ENCODE results near the gene IL37. TPM values are rescaled to one million over a fixed set of nuclear protein-coding genes. Genes with fewer than 3 reads are reported as not detected.

Gene IL37
- total and polyA plus RNA-seq, 10 donors = not detected

DNA sequence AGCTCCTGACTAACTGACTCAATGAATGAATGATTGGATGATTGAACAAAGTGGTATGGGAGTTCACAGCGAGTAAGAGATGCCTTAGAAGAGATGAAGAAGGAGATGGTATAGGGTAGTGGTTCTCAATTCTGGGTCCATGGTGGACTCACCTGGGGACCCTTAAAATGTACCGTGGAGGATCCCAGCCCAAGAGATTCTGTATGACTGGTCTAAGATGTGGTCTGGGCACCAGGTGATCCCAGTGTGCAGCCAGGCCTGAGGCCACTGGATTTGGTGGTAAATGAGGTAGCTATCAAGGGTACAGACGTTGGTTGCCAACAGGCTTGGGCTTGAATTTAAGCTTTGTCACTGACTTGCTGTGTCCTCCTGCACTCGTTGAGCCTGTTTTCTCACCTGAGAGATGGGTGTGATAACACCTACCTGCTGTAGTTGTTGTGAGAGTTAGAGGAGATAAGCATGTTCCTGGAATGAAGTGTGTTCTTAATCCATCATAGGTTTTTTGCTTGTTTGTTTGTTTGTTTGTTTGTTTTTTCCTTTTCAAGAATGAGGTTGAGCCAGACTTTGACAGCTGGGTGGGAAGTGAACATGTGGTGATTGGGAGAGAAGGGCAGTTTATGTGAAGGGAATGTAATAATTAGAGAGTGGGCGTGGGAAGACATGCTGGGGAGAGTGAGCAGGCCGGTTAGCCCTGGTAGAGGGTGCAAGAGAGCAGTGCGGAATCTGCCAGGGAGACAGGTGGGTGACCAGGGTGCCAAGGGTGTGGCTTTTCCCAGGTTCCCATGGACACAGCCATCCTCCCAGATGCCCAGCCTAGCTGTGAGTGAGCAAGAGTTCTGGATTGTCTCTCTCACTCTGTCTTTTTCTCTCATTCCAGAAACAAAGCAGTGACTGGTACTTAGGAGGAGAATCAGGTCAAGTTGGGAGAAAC lies 43.0 kb upstream of the IL37 start:
- 80 to 95% (median 90%) methylated on average over 7 of the region's 7 CpGs for WGBS, 5 donors
- no peaks in the 10 kb centered on the region for H3K9me3 ChIP-seq
- H3K27me3 ChIP-seq (replicated peaks in 1 of 7) = no peaks in the 10 kb centered on the region
- TF ChIP-seq, protein P1, sequence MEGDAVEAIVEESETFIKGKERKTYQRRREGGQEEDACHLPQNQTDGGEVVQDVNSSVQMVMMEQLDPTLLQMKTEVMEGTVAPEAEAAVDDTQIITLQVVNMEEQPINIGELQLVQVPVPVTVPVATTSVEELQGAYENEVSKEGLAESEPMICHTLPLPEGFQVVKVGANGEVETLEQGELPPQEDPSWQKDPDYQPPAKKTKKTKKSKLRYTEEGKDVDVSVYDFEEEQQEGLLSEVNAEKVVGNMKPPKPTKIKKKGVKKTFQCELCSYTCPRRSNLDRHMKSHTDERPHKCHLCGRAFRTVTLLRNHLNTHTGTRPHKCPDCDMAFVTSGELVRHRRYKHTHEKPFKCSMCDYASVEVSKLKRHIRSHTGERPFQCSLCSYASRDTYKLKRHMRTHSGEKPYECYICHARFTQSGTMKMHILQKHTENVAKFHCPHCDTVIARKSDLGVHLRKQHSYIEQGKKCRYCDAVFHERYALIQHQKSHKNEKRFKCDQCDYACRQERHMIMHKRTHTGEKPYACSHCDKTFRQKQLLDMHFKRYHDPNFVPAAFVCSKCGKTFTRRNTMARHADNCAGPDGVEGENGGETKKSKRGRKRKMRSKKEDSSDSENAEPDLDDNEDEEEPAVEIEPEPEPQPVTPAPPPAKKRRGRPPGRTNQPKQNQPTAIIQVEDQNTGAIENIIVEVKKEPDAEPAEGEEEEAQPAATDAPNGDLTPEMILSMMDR (IDR thresholded peaks at IDR 0.05 in 8 of 11, conservative IDR thresholded peaks at IDR 0.05 in 3 of 11) = no peak
- TF ChIP-seq POLR2A (IDR thresholded peaks at IDR 0.05) = no peak
- no peak for TF ChIP-seq POLR2AphosphoS5 (IDR thresholded peaks at IDR 0.05)
- H3K4me1 ChIP-seq = peaks cover 0 to 7% (median 0%) of the 10 kb centered on the region in 6 donors
- H3K4me3 ChIP-seq = no peak overlapping the region
- intact Hi-C loops (cut with DNase I; ENCODE audit: low total_unique reads) = no loop called here
- no peak for DNase-seq
- no peaks in the 10 kb centered on the region for H3K36me3 ChIP-seq
- H3K27ac ChIP-seq = no peak overlapping the region

DNA sequence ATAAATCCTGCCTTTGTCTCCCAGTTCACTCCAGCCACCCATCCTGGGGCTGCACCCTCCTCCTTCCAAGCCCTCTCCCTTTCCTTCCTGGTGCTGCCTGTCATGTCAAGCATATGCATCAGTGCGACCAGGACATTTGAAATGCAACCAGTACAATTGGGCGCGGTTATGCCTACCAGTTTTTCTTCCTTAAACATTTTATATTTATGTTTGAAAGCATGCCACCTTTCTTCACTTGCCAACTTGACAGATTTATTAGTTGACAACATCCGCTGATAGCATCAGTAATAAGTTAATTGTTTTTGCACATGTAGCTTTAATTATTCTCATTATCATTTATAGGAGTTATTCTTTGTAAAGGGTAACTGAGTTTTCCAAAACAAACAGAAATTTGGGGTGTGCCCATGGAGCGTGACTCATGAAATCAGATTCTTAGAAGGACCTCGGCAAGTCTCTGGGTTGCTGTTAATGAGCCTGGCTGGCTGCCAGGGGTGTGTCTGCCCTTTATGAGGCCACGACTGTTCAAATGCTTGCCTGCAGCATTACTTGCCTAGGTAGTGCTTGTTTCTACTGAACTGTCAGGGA lies 41.6 kb upstream of the IL37 start:
- Histone ChIP-seq H3K36me3 (no peaks in the 10 kb centered on the region), H3K27ac (no peak overlapping the region), H3K4me3 (no peak overlapping the region), H3K4me1 (peaks cover 0 to 7% (median 0%) of the 10 kb centered on the region in 6 donors), H3K27me3 (replicated peaks in 1 of 7) (no peaks in the 10 kb centered on the region), H3K9me3 (peaks cover 0 to 5% (median 0%) of the 10 kb centered on the region in 8 donors)
- TF ChIP-seq POLR2A (IDR thresholded peaks at IDR 0.05) (no peak), POLR2AphosphoS5 (IDR thresholded peaks at IDR 0.05) (no peak)
- TF ChIP-seq, protein P1 (IDR thresholded peaks at IDR 0.05 in 8 of 11, conservative IDR thresholded peaks at IDR 0.05 in 3 of 11) = no peak
- 30 to 39% (median 34%) methylated on average over 6 to 7 of the region's 7 CpGs for WGBS, 5 donors
- intact Hi-C loops (cut with DNase I; ENCODE audit: low total_unique reads) = no loop called here
- no peak for DNase-seq

DNA sequence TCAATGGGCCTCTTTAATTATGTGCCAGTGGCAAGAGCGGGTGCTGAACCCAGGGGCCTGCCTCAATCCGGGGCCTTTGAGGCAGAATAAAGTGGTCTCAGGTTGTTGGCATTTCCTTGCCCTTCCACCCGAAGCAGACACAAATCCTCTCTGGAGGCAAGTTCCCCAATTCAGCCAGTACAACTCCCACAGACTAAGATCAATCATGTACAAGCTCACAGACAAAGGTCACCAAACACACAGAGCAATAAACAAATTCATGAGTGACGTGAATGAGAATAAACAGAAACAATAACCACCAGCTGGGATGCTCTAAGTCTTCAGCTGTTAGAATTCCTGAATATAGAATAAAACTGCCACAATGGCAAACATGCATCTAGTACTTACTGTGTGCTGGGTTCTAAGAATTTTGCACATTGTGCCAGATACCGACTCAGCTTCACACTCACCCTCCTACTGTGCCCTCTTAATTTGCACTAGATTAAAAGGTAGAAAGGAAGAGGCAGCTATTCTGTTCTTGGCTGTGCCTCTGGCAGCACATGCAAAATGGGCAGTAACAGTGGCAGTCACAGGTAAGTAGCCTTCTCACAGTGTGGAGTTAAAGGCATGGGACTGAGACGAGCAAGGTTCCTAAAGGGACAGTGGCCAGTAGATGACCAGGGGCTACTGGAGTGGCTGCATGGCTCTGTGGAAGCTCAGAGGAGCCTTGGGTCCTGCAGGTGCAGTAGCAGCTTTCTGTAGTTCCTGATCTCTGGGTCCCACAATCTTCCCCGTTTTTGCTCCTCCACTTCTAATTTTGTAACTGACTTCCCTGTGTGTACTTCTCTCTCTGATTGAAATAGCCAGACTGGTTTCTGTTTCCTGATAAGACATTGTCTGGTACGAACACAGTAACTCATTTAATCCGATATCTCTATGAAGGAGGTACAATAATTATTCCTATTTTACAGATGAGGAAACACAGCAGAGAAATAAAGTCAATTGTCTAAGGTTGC lies 39.8 kb upstream of the IL37 start:
- Histone ChIP-seq H3K4me3 (no peak overlapping the region), H3K27me3 (replicated peaks in 1 of 7) (no peaks in the 10 kb centered on the region), H3K36me3 (no peaks in the 10 kb centered on the region), H3K9me3 (peaks cover 0 to 5% (median 0%) of the 10 kb centered on the region in 8 donors), H3K4me1 (peaks cover 0 to 7% (median 0%) of the 10 kb centered on the region in 6 donors), H3K27ac (no peak overlapping the region)
- intact Hi-C loops (cut with DNase I; ENCODE audit: low total_unique reads) = no loop called here
- TF ChIP-seq, protein P1 (IDR thresholded peaks at IDR 0.05 in 8 of 11, conservative IDR thresholded peaks at IDR 0.05 in 3 of 11) = no peak
- TF ChIP-seq POLR2AphosphoS5 (IDR thresholded peaks at IDR 0.05) (no peak), POLR2A (IDR thresholded peaks at IDR 0.05) (no peak)
- DNase-seq = no peak
- 49 to 68% (median 56%) methylated on average over 9 of the region's 9 CpGs for WGBS, 5 donors
